NK-92 (cell line): ENCODE data around the gene ELOVL1.

Experiments
- DNase-seq: peaks from one replicate; lab custom pipeline; 2025; ENCODE audit not compliant: unreplicated experiment; lab: John Stamatoyannopoulos, UW

ELOVL1 gene

GRCh38 chr1:43331688-43332087 is 36.1 kb downstream of the ELOVL1 start:
- no peak for DNase-seq

- no peak for DNase-seq
These were observed 37.6 kb downstream of the ELOVL1 start for GRCh38 chr1:43329995-43330751.

GRCh38 chr1:43327549-43328292 is 40.1 kb downstream of the ELOVL1 start:
- no peak for DNase-seq

- DNase-seq: no peak
These were observed 42.4 kb downstream of the ELOVL1 start for GRCh38 chr1:43325381-43325780.

GRCh38 chr1:43324810-43325209 is 43.0 kb downstream of the ELOVL1 start:
- DNase-seq: no peak

- no peak for DNase-seq
These were observed 45.3 kb downstream of the ELOVL1 start for GRCh38 chr1:43322506-43322905.

GRCh38 chr1:43321331-43321891 is 46.4 kb downstream of the ELOVL1 start:
- DNase-seq: no peak

GRCh38 chr1:43319766-43320165 is 48.0 kb downstream of the ELOVL1 start:
- no peak for DNase-seq

GRCh38 chr1:43319288-43319687 is 48.5 kb downstream of the ELOVL1 start:
- DNase-seq: no peak

- no peak for DNase-seq
These were observed 49.0 kb downstream of the ELOVL1 start for GRCh38 chr1:43318831-43319230.

GRCh38 chr1:43317817-43318471 is 49.9 kb downstream of the ELOVL1 start:
- no peak for DNase-seq

- no peak for DNase-seq
These were observed 50.9 kb downstream of the ELOVL1 start for GRCh38 chr1:43316738-43317520.

GRCh38 chr1:43315963-43316737 is 51.7 kb downstream of the ELOVL1 start:
- no peak for DNase-seq

- DNase-seq: no peak
These were observed 52.3 kb downstream of the ELOVL1 start for GRCh38 chr1:43315481-43315880.

- no peak for DNase-seq
These were observed 53.6 kb downstream of the ELOVL1 start for GRCh38 chr1:43314233-43314632.

GRCh38 chr1:43313771-43314170 is 54.0 kb downstream of the ELOVL1 start:
- DNase-seq: no peak
